CD4-positive, alpha-beta T cell (primary cell): Measurements from ENCODE around the gene SORCS2. TPM values are rescaled to one million over a fixed set of nuclear protein-coding genes. Genes with fewer than 3 reads are reported as not detected.
A peak's percentile ranks its signal among the peaks of the same experiment; 100 is the strongest.

Experiments used
- ATAC-seq: fragments of 200-7000 bp; cut with Tn5 transposase; one replicate; pipeline ENCODE4 v1.10.0; 2022; ENCODE audit warnings: mild to moderate bottlenecking; ENCODE audit not compliant: poor library complexity
- CTCF ChIA-PET: fragments of 350-600 bp; sonication (Branson Sonifier 250); formaldehyde crosslinking; loops from one replicate; lab custom pipeline; 2021; ENCODE audit warnings: antibody characterized with exemption, inconsistent platforms; lab: Charles Lee
- POLR2A ChIA-PET: fragments of 350-600 bp; sonication (Branson Sonifier 250); formaldehyde crosslinking; loops from one replicate; lab custom pipeline; 2021; ENCODE audit warnings: antibody characterized with exemption, inconsistent platforms; lab: Charles Lee
- DNase-seq, 14 experiments: peaks; one replicate each; pipeline ENCODE4 v3.0.0-alpha.2; 2013 to 2020; ENCODE audit warnings: mixed read lengths in 2 of 14
- H3K27ac ChIP-seq, 2 donors: one replicate each; pipeline versions ENCODE4 v1.5.1 to v1.7.0; 2013; ENCODE audit warnings: low read length in 2 of 2, low read depth in 1 of 2, mild to moderate bottlenecking in 1 of 2
- H3K27me3 ChIP-seq, 2 experiments: 1 replicate in 1 of 2; 2 replicates in 1 of 2; pipeline versions ENCODE4 v1.6.1 to v1.7.0; 2013; ENCODE audit warnings: low read length in 2 of 2, control low read depth in 1 of 2, mild to moderate bottlenecking in 1 of 2, moderate library complexity in 1 of 2; ENCODE audit not compliant: insufficient read depth in 2 of 2, control insufficient read depth in 1 of 2
- H3K36me3 ChIP-seq: one replicate; pipeline ENCODE4 v1.6.1; 2013; ENCODE audit warnings: low read length, control low read depth; ENCODE audit not compliant: insufficient read depth
- H3K4me1 ChIP-seq: one replicate; pipeline ENCODE4 v1.6.1; 2013; ENCODE audit warnings: low read length, control low read depth; ENCODE audit not compliant: insufficient read depth
- H3K4me3 ChIP-seq: one replicate; pipeline ENCODE4 v1.5.1; 2013; ENCODE audit warnings: mild to moderate bottlenecking, low read length, moderate library complexity
- H3K9me3 ChIP-seq, 2 experiments: 1 replicate in 1 of 2; 2 replicates in 1 of 2; pipeline versions ENCODE4 v1.6.1 to v1.7.0; 2013; ENCODE audit warnings: low read length in 2 of 2, mild to moderate bottlenecking in 2 of 2, control low read depth in 1 of 2, moderate library complexity in 1 of 2; ENCODE audit not compliant: control insufficient read depth in 1 of 2, insufficient read depth in 1 of 2
- H3K27ac Mint-ChIP-seq: one replicate; pipeline ENCODE4 v1.8.0; 2020; ENCODE audit warnings: mixed read lengths
- H3K27me3 Mint-ChIP-seq: one replicate; pipeline ENCODE4 v1.8.0; 2021; ENCODE audit warnings: mixed read lengths
- H3K36me3 Mint-ChIP-seq: one replicate; pipeline ENCODE4 v1.8.0; 2021; ENCODE audit warnings: low read depth, mixed read lengths
- H3K4me1 Mint-ChIP-seq: one replicate; pipeline ENCODE4 v1.8.0; 2021; ENCODE audit warnings: low read depth, mixed read lengths
- H3K4me3 Mint-ChIP-seq: one replicate; pipeline ENCODE4 v1.8.0; 2020; ENCODE audit warnings: mild to moderate bottlenecking, mixed read lengths
- H3K9me3 Mint-ChIP-seq: one replicate; pipeline ENCODE4 v1.8.0; 2020; ENCODE audit warnings: mixed read lengths
- intact Hi-C, 2 experiments: fragments of 100-400 bp; cut with DNase I in 1 of 2; cut with micrococcal nuclease in 1 of 2; formaldehyde crosslinking; loops; one replicate each; pipeline versions ENCODE4 v1.15.1 to v1.9.0; 2023 to 2025; cut with DNase I, micrococcal nuclease
- total RNA-seq, 174 experiments: library from RNA in 2 of 174; stranded (reverse) in 2 of 174; gene quantifications; one replicate each; pipeline ENCODE4 v1.2.3 and lab custom pipeline; 2021 to 2026
- TF ChIP-seq, protein P1 (sequence below): fragments of 200-600 bp; IDR thresholded peaks from one replicate; pipeline ENCODE4 v1.8.0; 2022; ENCODE audit warnings: antibody characterized with exemption, mild to moderate bottlenecking

SORCS2 gene
- total RNA-seq, 2 experiments from 2014 or later: not detected

DNA sequence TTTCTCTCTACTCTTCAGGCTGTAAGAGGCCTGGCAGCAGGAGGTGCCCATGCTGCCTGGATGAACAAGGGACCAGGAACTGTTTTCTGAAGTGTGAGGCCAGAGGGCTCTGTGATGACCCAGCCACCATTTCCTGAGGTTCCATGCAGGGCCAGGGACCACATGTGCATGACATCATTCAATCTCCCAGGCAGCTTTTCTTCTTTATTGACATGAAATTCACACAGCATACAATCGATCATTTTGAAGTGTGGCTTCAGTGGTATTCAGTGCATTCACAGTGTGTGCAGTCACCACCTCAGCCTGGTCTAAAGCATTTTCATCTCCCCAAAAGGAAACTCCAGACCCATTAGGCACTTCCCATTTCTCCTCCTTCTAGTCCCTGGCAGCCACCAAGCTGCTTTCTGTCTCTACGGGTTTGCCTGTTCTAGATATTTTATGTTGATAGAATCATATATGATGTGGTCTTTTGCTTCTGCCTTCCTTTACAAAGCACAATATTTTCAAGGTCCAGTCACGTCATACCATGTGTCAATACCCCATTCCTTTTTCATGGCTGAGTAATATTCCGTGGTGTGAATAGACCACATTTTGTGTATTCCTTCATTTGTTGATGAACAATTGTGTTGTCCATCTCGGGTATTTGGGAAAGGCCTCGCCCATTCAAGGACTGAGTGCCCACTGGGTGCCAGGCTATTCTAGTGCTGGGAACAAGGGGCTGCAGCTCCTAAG lies 149.3 kb downstream of the SORCS2 start:
- H3K27ac Mint-ChIP-seq: no peak overlapping the region
- ChIA-PET POLR2A (no interaction called here), CTCF (no interaction called here)
- H3K27ac ChIP-seq: no peak overlapping the region
- intact Hi-C loops: no loop called here
- peaks cover 3% of the 10 kb centered on the region for H3K27me3 Mint-ChIP-seq
- peaks cover 4% of the 10 kb centered on the region for H3K9me3 Mint-ChIP-seq
- no peaks in the 10 kb centered on the region for H3K36me3 ChIP-seq
- no peaks in the 10 kb centered on the region for H3K36me3 Mint-ChIP-seq
- no peaks in the 10 kb centered on the region for H3K4me1 Mint-ChIP-seq
- no peak overlapping the region for H3K4me3 ChIP-seq
- DNase-seq (no peak), ATAC-seq (no peak)
- H3K4me1 ChIP-seq: no peaks in the 10 kb centered on the region
- TF ChIP-seq, protein P1, sequence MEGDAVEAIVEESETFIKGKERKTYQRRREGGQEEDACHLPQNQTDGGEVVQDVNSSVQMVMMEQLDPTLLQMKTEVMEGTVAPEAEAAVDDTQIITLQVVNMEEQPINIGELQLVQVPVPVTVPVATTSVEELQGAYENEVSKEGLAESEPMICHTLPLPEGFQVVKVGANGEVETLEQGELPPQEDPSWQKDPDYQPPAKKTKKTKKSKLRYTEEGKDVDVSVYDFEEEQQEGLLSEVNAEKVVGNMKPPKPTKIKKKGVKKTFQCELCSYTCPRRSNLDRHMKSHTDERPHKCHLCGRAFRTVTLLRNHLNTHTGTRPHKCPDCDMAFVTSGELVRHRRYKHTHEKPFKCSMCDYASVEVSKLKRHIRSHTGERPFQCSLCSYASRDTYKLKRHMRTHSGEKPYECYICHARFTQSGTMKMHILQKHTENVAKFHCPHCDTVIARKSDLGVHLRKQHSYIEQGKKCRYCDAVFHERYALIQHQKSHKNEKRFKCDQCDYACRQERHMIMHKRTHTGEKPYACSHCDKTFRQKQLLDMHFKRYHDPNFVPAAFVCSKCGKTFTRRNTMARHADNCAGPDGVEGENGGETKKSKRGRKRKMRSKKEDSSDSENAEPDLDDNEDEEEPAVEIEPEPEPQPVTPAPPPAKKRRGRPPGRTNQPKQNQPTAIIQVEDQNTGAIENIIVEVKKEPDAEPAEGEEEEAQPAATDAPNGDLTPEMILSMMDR: no peak
- H3K27me3 ChIP-seq: no peaks in the 10 kb centered on the region
- no peak overlapping the region for H3K4me3 Mint-ChIP-seq
- peaks cover 6 to 61% of the 10 kb centered on the region in 2 experiments for H3K9me3 ChIP-seq

DNA sequence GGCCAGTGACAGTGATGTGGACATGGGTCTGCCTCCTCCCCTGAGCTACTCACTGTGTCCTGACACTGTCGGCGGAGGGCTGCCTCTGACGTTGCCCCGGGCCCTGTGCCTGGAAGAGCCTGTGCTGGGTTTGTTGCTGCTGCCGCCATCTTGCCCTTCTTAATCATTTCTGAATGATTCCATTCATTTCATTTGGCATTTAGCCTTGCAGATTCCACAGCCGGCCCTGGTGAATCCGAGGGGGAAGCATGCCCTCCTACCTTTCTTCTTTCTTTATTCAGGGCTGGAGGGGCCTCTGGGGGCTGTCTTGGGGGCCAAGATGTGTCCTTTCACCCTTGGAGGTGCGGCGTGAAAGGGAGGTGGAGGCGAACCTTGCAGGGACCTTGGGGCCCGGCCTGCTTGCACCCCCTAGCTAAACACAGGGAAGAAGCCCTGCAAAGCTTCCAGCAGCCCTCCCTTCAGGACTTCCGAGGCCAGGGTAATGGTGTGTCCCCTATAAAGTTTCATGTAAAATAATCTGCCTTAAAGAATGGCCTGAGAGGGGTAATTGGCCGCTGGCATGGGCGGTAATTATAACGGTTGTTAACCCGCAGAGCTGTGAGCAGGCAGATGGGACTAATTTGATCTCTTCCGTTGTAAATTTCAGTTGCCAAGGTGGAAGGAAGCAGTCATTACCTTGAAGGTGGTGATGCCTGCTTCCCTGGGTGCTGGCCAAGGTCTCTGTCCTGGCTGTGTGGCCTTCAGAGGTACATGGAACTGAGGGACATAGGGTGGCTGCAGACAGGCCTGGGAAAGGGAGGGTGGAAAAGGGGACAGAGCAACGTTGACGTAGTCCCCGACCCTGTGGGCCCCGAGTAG lies 150.1 kb downstream of the SORCS2 start:
- Histone ChIP-seq H3K4me1 (no peaks in the 10 kb centered on the region), H3K36me3 (no peaks in the 10 kb centered on the region), H3K27ac (no peak overlapping the region), H3K4me3 (no peak overlapping the region), H3K27me3 (no peaks in the 10 kb centered on the region), H3K9me3 (peaks cover 6 to 58% of the 10 kb centered on the region in 2 experiments)
- ATAC-seq (no peak), DNase-seq (no peak)
- ChIA-PET CTCF (no interaction called here), POLR2A (no interaction called here)
- TF ChIP-seq, protein P1: no peak
- Mint-ChIP-seq H3K9me3 (peaks cover 5% of the 10 kb centered on the region), H3K27ac (no peak overlapping the region), H3K4me1 (no peaks in the 10 kb centered on the region), H3K27me3 (peaks cover 3% of the 10 kb centered on the region), H3K4me3 (no peak overlapping the region), H3K36me3 (no peaks in the 10 kb centered on the region)
- intact Hi-C loops: no loop called here

DNA sequence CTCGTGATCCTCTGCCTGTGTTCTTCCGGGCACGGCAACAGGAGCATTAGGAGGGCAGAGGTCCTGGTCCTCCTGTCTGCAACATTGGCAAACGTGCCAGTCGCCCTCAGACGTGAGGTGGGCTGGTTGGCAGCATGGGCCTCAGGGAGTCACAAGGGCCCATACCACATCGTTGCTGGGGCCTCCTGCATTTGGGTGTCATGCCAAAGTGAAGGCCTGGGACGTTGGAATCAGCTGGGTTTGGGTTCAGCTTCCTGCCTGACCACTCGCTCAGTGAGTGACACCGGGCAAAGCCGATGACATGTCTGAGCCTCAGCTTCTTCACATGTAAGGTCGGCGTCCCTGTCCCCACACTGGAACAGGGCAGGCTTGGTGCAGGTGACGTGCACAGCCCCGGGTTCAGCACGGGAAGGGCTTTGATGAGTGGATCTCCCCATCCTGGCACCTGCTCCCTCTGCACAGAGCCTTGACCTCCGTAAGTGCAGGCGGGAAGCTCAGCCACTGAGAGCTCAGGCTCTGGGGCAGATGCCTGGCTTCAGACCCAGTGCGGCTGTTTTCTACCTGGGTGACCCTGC lies 150.8 kb downstream of the SORCS2 start:
- DNase-seq: peak in 1 of 14 experiments; percentile 9
- Mint-ChIP-seq H3K4me1 (no peaks in the 10 kb centered on the region), H3K4me3 (no peak overlapping the region), H3K36me3 (no peaks in the 10 kb centered on the region), H3K27me3 (no peaks in the 10 kb centered on the region), H3K27ac (no peak overlapping the region), H3K9me3 (peaks cover 5% of the 10 kb centered on the region)
- no peak overlapping the region for H3K27ac ChIP-seq
- peaks cover 6 to 57% of the 10 kb centered on the region in 2 experiments for H3K9me3 ChIP-seq
- no peak overlapping the region for H3K4me3 ChIP-seq
- TF ChIP-seq, protein P1: no peak
- ATAC-seq: no peak
- CTCF ChIA-PET: no interaction called here
- no peaks in the 10 kb centered on the region for H3K36me3 ChIP-seq
- intact Hi-C loops: no loop called here
- no peaks in the 10 kb centered on the region for H3K27me3 ChIP-seq
- POLR2A ChIA-PET: no interaction called here
- no peaks in the 10 kb centered on the region for H3K4me1 ChIP-seq
